ENCODE measurements around the gene ANKRD31.
"Not testable (repeated sequence)": the region's sequence is repeated elsewhere in the genome, so short reads cannot be mapped to it uniquely, and the experiment has no call there.

ANKRD31 gene, protein sequence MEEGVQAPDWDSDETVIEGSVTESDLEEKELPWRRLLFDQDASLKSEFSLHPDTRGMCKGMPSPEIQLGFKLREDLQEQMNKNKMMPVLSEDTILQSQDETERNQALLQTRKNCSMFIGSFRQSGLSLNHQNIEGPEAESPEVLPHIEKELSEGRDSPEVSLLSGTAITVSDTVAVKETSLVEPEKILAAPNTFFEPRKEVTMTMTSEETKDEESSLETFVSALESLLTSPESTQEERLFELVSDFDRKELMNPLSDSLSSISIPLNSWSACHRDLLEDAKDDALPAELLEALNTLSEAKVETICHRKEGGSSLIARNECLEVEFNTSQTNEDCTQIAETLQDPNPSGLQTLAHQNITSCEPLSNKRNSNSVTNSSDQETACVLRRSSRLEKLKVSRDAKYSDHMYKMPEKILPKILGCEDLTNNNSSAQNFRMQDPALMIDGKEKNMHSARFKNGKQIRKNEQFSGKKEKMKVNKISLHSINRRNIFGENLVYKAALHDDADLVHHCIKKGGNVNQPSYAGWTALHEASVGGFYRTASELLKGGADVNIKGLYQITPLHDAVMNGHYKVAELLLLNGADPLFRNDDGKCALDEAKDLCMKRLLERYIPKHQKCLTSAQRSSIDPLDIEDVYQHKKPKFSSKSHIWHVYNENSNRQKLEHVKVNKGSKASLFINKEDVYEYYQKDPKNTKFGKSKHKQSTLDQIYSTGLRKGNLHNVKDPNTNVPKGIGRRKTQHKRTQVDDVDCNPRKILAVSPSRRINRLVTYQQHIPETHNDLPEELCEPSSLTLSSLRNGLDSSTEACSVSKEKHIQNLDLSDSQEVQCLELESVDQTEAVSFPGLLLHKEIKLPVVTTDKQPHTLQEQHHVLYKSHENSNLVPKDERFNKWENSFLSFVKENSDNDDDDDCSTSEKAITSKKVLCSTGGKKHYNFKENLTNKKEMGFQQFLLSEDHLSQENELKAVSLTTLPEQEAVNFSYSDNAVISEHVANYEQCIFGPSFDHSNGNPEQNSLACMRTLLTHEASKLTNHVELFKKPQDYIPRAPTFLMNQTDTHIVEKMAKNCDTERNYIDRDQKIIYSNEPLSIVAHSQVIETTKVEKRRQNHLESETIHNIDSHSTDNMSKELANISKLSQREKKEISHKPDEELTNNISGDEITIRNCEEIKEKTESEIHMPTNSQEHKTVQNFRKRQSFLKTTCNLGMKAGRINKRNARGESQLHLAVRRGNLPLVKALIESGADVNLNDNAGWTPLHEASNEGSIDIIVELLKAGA (N-terminal part only)

DNA sequence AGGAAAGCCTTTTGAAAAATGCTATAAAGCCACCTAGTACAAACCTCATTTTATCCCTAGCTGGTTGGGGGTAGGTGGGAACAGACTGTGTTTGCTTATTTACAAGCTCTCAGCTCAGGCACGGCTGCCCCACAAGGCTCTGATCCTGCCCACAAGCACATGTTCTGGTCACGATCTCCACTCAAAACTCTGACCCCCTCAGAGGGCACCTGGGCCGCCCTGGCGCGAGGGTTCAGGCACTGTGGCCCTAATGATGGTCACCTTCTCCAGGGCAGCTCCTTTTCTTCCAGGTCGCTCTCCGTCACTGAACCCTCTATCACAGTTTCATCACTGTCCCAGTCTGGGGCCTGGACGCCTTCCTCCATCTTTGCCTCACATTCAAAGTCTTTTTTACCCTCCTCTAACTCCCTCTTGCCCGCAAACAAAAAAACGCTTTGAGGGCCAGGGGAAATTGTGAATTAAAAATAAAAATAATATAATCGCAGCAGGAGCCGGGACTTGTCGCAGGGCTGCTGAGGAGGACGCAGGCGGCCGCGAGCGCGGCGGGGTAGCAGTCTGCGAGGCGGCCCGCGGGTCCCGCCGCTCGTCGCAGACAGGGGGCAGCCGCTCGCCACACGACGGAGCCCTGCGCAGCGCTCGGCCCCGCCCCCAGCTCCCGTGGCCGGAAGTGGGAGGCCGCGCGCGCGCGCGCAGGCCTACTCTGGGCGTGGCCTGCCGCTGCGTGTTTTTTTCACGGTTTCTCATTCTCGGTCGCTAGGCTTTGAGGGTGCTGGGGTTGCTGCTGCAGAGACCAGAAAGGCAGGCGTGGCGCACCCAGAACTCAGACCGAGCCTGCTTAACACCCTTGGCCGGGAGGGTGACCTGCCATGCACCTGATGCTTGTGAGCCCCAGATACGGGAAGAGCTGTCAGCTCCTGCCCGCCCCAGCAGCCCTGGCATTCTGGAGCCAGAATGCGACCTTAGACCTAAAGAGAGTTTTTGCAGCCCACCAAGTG is at the start of gene ANKRD31:
TSS of gene ANKRD31 (minus strand) at position 557 of the 995 bp plus-strand sequence. CDS start at position 365, 192 bp downstream.
- DNase-seq, result peak; percentile 91

DNA sequence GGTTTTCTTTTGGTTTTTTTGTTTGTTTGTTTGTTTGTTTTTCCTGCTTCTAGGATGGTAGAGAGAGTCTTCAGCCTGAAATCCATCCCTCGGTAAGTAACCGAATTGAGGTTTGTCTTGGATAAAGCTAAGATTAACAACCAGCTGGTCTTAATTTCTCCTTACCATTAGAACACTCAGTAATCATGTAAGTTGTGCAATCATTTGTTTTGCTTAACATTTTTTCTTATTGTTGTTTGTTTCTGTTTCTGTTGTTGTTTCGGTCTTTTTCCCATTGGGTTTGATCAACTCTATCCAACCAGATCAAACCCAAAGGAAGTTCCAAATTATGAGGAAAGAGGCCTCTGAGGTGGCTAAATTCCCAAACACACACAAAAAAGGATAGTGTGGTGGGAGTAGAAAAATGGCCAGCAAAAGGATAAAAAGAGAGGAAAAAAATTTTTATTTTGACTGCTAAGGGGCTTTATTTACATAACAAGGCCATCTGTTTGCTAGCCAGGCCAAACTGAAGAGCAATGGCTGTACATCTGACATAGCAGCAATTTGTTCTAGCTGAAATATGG is 49.6 kb upstream of the ANKRD31 start:
- DNase-seq, result no peak

DNA sequence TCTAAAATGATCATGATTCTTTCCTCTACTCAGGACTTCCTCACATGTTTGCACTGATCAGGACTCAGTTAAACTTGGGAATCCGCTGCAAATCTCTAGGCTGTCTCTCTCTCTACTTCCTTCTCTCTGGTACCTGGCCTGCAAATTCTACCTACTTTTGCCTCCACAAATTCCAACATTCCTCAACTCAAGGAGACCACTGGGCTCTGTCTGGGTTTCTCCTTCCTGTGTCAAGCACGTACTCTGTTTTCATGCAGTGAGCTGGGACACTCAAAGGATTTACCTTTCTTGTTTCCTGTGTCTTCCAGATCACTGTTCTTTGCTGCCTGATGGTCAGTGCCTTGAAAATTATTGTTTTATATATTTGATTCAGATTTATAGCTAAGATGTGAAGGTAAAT is 45.9 kb upstream of the ANKRD31 start:
- DNase-seq, result no peak

- DNase-seq, result no peak
Observed at GRCh38 chr5:75281716-75282465, 45.2 kb upstream of the ANKRD31 start.

DNA sequence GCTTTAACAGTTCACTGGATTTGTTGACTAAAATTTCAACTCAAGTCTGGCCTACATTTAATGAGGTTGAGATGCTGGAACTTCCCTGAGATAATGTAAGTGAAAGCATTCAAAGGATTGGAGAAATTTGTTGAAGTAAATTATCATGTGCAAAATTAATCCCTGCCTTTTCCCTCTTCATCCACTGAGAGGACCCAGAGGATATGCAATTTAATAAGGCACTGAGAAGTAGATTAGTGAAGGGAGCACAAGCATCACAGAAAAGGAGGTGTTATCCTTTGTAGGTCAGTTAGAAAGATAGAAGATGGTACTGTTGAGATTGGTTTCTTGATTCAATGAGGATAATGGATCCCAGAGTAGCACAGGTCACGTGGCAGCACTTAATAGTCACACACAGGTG is 42.6 kb upstream of the ANKRD31 start:
- DNase-seq, result no peak

GRCh38 chr5:75277463-75277862 is 40.8 kb upstream of the ANKRD31 start:
- no peak for DNase-seq

DNA sequence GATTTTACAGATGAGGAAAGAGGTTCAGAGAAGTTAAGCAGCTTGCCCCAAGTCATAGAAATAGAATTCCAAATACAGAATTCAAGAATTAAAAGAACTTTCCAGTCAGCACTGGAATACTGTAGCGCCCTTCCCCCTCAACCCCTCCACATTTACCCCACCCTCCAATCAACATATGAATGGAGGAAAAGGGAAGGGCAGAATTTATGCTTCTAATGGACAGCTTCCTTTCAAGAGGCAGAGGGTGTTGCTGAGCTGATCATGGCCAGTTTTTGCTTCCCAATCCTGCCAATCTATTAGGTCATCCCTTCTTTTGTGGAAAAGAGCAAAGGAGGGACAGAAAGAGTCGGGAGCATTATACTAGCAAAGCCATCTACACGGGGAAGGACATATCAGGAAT is 39.1 kb upstream of the ANKRD31 start:
- no peak for DNase-seq

- no peak for DNase-seq
Observed at GRCh38 chr5:75275147-75275546, 38.5 kb upstream of the ANKRD31 start.

GRCh38 chr5:75274486-75274885 is 37.8 kb upstream of the ANKRD31 start:
- DNase-seq, result no peak

- not testable (repeated sequence) for DNase-seq
Observed at GRCh38 chr5:75270605-75271004, 33.9 kb upstream of the ANKRD31 start.

GRCh38 chr5:75265731-75266130 is 29.1 kb upstream of the ANKRD31 start:
- no peak for DNase-seq

GRCh38 chr5:75262271-75262670 is 25.6 kb upstream of the ANKRD31 start:
- no peak for DNase-seq

DNA sequence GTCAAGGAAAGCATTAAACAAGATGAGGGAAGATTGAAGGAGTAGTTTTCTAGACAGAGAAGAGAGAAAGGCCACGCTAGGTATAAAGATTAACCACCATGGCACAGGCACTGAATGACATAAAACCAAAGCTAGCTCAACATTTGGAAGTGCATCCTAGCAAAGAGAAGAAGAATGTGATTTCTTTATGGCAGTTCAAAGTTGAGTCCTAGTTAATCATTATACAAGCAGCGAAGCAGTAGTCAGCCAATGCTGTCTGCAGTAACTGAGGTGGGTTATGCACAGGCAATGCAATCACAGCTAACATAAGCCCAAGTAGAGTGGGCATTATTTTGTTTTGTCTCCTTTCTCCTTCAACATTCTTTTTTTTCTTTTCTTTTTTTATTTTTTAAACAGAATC is 24.0 kb upstream of the ANKRD31 start:
- DNase-seq, result no peak

GRCh38 chr5:75250452-75250851 is 13.8 kb upstream of the ANKRD31 start:
- DNase-seq, result not testable (repeated sequence)

DNA sequence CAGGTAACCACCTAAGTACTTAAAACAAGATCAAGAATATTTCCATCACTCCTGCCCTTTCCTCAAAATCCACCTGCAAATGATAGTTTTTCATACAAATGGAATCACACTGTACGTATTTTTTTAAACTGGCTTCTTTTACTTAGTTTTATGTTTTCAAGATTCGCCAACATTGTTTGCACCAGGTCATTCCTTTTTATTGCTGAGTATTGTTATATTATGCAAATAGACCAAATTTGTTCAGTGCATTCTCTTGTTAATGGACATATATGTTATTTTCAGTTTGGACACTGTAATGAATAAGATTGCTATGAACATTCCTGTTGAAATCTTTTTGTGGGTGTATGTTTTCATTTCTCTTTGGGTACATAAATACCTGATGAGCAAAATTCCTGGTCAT is 8.3 kb upstream of the ANKRD31 start:
- no peak for DNase-seq

DNA sequence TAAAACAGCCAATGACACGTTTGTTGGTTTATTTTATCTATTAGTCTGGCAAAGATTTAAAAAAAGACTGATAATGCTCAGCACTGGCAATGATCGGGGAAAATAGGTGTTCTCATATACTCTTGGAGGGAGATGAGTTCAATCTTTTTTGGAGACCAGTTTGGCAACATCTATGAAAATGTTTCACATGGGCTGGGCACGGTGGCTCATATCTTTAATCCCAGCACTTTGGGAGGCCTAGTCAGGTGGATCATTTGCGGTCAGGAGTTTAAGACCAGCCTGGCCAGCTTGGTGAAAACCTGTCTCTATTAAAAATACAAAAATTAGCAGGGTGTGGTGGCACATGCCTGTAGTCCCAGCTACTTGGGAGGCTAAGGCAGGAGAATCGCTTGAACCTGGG is 6.8 kb upstream of the ANKRD31 start:
- no peak for DNase-seq

DNA sequence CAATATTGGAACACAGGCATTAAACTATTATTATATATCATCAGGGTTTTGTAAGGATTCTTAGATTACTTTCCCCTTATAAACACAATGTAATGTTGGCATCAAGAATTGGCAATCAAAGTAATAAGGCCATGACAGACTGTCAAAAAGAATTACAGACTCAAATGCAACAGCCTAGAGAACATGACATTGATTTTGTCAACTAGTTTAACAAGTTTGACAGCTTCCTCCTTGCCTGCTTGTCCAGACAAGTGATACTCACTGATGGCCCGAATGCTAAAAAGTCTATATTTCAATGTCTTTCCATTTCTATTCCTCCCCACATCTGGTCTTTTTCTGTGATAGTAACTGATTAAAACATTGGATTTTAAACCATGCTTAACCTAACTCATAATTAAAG is 6.4 kb upstream of the ANKRD31 start:
- no peak for DNase-seq

DNA sequence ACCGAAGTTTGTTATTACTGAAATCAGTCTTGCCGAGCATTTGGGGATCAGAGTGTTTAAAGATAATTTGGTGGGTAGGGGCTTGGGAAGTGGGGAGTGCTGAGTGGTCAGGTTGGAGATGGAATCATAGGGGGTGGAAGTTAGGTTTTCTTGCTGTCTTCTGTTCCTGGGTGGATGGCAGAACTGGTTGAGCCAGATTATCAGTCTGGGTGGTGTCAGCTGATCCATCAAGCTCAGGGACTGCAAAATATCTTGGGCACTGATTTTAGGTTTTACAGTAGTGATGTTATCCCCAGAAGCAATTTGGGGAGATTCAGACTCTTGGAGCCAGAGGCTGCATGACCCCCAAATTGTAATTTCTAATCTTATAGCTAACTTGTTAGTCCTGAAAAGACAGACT is 5.4 kb upstream of the ANKRD31 start:
- no peak for DNase-seq

- no peak for DNase-seq
Observed at GRCh38 chr5:75239681-75240080, 3.0 kb upstream of the ANKRD31 start.

DNA sequence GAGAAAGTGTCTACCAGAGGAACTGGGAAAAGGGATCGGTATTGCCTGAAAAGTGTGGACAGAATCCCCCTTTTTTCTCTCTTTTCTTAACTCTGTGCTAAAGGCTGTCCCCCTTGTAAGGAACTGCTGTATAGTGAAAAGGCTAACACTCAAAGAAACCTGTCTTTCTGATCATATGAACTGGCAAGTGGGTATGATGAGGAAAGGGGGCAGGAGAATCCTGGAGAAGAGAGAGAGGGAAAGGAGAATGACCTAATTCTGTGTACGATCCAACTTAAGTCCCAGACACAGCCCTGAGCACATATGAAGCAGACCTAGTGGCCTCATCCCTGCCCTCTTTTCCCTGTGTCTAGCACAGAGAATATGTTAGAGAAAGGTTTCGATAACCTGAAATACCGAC is 967 bp downstream of the ANKRD31 start:
- no peak for DNase-seq

GRCh38 chr5:75234251-75234650 is 2.4 kb downstream of the ANKRD31 start:
- DNase-seq, result no peak
